ENCODE measurements around the gene NECAB2.

NECAB2 gene

DNA sequence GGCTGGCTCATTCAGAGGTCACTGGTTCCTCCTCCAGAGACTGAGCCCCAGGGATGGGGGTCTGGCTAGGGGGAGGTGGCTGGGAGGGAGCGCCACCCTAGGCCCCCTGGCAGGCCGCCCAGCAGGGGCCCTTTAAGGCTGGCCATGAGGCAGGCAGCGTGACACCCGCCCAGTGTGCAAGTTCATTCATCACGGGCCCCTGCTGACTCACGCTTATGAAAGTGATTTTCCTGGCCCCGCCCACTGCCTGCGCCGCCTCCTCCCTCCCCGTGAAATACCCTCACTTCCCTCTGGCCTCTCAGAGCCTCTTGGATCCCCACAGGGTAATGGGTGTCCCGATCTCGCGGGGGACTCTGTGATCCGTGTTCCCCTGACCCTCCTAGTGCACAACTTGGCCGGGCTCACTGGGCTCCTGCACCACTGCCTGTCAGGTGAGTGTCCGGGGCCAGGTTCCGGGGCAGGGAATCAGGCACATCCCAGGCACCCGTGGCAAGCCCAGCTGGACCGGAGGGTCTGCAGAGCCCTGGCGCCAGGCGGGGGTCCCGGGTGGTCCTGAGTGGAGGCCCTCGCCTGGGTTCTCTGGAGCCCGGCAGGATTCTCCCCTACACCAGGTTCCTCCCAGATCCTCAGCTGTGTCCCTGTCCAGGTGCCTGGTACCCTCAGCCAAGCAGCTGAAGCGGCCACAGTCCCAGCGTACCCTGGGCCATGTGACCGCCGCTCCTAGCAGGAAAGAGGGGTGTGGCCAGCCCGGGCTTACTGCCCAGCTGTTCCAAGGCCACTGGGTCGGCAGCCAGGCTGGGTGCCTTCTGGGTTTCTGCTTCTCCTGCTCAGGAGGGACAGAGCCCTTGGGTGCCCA lies 14.9 kb upstream of the NECAB2 start, which contains the start of gene OSGIN1:
OSGIN1 (plus strand) TSS at position 301 of the 856 bp plus-strand sequence. CDS start 4,432 bp downstream, outside the sequence.
- DNase-seq: peak; percentile 77

- no peak for DNase-seq
Measured at GRCh38 chr16:83953796-83954576, 14.1 kb upstream of the NECAB2 start.

DNA sequence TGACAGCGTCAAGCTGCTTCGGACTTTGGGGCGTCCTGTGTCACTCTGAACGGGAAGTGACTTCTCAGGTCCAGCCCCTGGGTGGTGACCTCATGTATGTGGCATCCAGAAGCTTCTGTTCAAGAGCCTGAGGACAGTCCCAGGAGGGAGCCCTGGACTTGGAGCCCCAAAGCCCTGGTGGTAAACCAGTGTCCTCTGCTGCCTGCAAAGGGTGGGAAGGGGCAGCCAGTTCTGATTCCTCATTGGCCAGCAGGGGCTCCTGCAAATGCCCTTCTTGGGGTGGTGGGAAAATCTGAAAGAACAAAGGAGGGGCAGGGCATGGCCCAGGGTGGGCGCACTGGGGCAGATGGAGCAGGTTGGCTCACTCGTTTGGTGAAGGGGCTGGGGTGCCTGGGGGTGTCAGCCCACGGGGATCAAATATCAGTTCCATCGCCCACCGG lies 13.4 kb upstream of the NECAB2 start:
- DNase-seq: no peak

DNA sequence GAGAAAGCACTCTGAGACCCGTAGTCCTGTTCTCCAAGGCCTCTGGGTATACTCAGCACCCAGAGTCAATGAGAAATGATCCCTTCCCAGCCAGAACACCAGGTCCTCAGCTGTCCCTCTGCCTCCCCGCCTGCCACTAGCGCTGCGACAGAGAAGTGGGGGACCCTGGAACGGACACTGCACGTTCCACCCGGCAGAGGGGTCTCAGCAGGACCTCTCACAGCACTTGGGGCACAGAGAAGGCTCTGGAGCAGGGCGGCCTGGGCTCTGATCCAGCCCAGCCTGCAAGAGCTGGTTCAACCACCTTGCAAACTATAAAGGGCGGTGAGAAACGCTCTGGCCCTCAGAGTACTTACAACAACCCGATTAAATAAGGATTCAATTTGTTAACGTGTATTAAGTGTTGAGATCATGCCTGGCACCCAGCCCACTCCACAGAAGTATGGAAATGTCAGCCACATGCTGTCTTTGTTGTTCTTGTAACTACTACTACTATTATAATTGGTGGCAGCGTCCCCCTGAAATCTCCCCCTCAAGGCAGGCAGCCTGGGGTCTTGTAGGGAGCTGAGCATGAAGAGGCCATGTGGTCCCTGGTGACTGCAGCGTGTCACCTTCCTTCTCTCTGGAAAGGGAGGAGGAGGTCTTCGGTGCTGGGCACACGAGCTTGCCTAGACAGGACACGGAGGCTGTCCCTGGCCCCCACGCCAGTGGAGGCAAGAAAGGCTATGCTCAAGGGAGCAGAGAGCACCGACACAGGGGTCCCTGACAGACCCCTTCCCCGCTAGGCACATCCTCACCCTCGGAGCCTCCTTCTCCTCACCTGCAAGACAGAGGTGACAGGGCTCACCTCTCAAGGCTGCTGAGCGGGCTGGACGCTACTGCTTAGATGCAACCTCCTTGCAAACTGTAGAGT lies 12.6 kb upstream of the NECAB2 start:
- no peak for DNase-seq

DNA sequence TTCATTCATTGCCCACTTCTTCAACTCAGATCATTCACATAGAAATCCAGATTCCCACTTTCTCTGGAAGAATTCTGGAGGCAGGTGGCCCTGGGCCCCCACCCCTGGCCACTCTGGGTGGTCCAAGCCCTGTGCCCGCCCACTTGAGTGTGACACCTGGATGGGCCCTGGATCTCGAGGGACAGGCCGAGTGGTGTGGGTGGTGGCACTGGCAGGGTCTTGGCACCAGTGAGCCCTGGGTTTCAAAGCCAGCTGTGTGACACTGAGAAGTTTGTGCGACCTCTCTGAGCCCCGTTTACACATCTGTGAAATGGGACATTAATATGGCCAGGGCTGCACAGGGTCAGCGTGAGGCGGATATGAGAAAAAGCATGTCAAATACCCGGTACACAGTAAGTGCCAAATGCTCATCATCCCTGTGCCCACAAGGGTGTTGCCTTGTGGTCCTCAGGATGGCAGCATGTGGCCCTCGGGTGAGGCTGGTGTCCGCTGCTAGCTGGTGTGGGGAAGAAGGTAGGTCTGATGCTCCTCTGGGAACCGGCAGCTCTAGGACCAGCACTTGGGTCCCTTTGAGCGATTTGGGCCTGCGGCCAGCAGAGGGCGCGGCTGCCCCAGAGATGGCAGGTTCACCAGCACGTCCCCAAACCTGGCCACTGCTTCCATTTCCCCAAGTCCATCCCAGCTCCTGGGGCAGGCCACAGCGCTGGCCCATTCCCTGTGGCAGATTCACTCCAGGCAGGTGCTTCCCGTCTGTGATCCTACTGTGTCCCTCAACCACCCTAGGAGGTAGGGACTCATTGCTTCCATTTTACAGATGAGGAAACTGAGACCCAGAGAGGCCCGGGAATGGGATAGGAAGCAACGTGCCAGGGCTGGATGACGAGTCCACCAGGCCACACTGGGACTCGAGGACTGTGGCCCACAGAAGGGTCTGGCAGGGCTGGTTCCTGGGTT lies 11.4 kb upstream of the NECAB2 start:
- no peak for DNase-seq

DNA sequence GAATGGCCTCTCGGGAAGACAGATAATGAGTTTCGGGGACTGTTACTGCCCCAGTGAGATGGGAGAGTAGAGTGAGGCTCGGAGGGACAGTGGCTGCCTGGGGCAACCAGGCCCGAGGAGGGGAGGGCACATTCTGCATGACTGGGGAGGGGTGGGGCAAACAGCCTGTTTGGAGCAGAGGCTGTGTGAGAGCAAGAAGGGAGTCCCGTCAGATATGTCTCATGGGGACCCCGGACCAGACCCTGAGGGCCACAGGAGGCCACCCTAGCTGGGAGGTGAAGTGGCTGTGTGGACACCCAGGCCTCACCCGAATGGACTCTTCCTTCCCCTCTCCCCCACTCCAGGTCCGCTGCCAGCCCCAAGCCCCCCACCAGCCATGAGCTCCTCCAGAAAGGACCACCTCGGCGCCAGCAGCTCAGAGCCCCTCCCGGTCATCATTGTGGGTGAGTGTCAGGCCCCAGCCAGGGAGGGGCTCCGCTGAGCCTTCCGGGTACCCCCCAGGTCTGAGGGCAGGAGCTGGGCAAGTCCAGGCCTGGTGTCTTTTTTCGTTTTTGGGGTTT lies 10.7 kb upstream of the NECAB2 start:
- DNase-seq: no peak

GRCh38 chr16:83958137-83958845 lies 9.8 kb upstream of the NECAB2 start:
- DNase-seq: no peak

- no peak for DNase-seq
Measured at GRCh38 chr16:83958846-83959565, 9.0 kb upstream of the NECAB2 start.

DNA sequence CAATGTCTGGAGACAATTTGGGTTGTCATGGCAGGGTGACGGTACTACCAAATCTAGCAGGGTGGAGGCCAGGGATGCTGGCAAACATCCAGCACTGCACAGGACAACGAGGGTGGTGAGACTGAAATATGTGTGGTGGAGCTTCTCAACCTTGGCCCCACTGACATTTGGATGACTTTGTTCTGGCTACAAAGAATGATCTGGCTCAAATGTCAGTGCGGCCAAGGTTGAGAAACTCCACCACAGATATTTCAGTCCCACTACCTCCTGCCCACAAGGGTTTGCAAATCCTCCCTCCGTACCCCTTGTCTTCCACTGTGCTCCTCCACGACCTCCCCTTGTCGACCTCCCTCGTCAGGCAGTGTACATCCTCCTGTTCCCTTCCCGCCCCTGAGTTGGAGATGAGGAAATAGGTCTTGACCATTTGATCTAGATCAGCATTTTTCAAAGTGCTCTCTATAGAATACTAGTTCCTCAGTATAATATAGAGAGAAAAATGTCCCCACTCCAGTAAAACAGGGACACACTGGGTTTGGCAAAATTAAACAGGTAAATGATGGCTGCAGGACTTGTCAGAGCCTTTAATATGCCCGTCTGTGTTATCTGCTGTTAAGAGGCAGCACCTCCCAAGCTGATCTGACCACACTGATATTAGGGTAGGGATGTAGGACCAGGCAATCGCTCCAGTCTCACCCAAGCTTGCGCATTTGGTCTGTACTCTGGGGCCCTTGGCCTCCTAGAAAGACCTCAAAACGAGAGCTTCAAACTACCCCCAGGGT lies 8.2 kb upstream of the NECAB2 start:
- DNase-seq: no peak

- no peak for DNase-seq
Measured at GRCh38 chr16:83960521-83961249, 7.4 kb upstream of the NECAB2 start.

DNA sequence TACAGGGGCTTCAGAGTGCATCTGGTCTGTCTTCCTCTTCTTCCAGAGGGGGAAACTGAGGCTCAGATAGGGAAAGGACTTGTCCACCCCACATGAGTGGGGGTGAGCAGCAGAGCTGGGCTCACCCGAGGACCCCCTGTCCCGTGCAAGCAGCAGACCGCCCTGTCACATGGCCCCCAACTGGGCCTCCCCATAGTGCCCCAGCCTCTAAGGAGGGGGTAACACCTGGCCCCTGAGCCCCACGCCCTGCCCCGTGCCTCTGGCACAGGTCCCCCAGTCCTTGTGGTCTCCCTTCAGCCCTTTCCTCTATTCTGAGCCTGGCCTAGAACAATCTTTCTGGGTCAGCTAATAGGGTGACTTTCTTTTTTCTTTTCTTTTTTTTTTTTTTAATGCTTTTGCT lies 6.5 kb upstream of the NECAB2 start:
- no peak for DNase-seq

DNA sequence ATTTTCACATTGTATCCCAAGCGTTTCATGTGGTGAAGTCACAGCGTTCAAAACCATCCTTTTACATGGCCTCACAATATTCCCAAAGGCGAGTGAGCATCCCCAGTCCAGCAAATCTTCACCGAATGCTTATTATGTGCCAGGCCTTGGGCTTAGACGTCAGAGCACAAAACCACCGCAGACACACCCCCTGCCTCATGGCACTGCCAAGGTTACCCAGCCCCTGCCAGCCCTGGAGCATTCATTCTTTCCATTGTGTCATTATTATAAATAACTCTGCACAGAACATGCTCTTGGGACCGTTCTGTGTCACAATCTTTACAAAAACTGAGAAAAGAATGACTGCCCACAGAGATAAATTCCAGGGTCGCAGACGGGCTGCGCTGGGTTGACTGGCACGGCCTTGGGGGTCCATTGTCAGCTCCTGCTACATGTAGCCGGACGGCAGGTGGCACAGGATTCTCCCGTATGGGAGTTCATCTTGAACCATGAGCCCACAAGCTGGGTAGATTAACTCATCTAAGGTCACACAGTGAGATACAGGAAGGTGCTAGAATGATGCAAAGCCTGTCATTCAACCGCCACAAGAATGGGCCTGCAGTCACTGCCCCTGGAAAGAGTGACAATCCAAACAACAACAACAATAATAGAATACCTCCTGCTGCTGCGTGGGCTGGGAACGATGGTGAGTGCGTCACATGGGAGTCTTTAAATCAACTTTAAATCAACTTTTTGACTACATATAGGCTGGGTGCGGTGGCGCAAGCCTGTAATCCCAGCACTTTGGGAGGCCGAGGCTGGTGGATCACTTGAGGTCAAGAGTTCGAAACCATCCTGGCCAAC lies 4.5 kb upstream of the NECAB2 start:
- no peak for DNase-seq

DNA sequence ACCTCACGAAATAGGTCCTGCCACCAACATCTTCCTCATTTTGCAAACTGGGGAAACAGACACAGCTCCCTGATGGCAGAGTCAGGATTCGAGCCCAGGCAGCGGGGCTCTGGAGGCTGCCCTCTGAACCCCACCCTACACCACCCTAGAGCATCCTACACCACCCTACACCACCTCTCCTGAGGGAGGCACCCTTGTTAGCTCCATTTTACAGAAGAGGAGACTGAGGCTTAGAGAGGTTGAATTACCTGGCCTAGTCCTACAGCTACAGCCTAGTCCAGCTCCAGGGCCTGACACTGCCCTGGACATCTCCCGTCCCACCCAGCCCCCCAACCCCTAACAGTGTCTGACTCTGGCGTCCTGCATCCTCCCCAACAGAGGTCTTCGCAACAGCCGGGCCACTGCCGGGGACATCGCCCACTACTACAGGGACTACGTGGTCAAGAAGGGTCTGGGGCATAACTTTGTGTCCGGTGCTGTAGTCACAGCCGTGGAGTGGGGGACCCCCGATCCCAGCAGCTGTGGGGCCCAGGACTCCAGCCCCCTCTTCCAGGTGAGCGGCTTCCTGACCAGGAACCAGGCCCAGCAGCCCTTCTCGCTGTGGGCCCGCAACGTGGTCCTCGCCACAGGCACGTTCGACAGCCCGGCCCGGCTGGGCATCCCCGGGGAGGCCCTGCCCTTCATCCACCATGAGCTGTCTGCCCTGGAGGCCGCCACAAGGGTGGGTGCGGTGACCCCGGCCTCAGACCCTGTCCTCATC lies 3.2 kb upstream of the NECAB2 start:
- no peak for DNase-seq

- no peak for DNase-seq
Measured at GRCh38 chr16:83965444-83966152, 2.4 kb upstream of the NECAB2 start.

DNA sequence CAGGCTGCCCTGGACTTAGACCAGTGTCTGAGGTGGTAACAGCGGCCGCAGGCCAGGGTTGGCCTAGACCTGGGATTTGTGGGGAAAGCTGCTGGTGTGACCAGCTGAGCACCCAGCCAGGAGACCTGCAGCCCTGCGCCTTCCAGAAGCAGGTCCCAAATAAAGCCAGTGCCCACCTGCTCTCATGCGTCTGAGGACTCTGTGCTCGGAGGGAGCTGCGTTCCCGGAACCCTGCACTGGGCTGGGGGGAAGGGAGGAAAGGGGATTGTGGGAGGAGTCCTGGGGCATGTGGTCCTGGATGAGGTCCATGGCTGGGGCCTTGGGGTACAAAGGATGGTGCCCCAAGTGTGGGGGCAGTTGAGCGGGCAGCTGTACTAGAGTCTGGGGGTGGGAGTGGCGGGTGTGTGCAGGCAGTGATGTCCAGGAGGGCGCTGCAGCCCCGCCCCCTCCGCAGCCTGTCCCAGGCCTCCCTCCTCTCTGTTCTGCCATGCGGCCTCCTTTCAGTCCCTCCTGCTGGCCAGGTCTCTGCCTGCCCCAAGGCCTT lies 1.8 kb upstream of the NECAB2 start:
- no peak for DNase-seq

GRCh38 chr16:83967091-83967490 lies 953 bp upstream of the NECAB2 start:
- DNase-seq: no peak
